HL-60 (cell line): Measurements from ENCODE around the gene HHIPL2.
A peak's percentile ranks its signal among the peaks of the same experiment; 100 is the strongest.

Experiments used
- DNase-seq, 2 experiments: peaks; one replicate each; pipeline ENCODE4 v3.0.0-alpha.2; 2010 to 2020; ENCODE audit warnings: low read depth in 1 of 2, low spot score in 1 of 2
- H3K27ac ChIP-seq: fragments of 250-450 bp; sonication (Bioruptor Pico); replicated peaks from 2 replicates; pipeline ENCODE4 v1.5.1; 2020; ENCODE audit warnings: mild to moderate bottlenecking, moderate library complexity
- H3K27me3 ChIP-seq: fragments of 250-450 bp; sonication (Bioruptor Pico); 2 replicates; pipeline ENCODE4 v1.5.1; 2021; ENCODE audit warnings: mild to moderate bottlenecking, moderate library complexity; ENCODE audit not compliant: insufficient read depth, poor library complexity, severe bottlenecking
- H3K4me3 ChIP-seq: replicated peaks from 2 replicates; pipeline ENCODE4 v1.5.1; 2011; ENCODE audit warnings: mild to moderate bottlenecking, control low read depth, low read length; ENCODE audit not compliant: insufficient read depth
- CTCF ChIP-seq: IDR thresholded peaks from one replicate; pipeline ENCODE4 v1.5.1; 2011; ENCODE audit warnings: low read length, control low read depth, inconsistent platforms; ENCODE audit not compliant: insufficient read depth
- GABPA ChIP-seq: IDR thresholded peaks from 2 replicates; pipeline ENCODE4 v1.6.1; 2012; ENCODE audit warnings: low read depth
- POLR2AphosphoS5 ChIP-seq: IDR thresholded peaks from 2 replicates; pipeline ENCODE4 v1.6.1; 2012; ENCODE audit warnings: low read depth
- REST ChIP-seq: IDR thresholded peaks from 2 replicates; pipeline ENCODE4 v1.6.1; 2012; ENCODE audit warnings: low read depth; ENCODE audit not compliant: insufficient replicate concordance
- SPI1 ChIP-seq: IDR thresholded peaks from 2 replicates; pipeline ENCODE4 v1.6.1; 2012; ENCODE audit warnings: low read depth, mild to moderate bottlenecking, borderline replicate concordance

Gene HHIPL2

GRCh38 chr1:222589462-222590302 is 41.8 kb upstream of the HHIPL2 start, which contains the start of gene TAF1A:
TSS of gene TAF1A (minus strand) at chr1:222589933.
- TF ChIP-seq CTCF: no peak
- no peak for TF ChIP-seq REST
- TF ChIP-seq GABPA: peak; percentile 85
- TF ChIP-seq POLR2AphosphoS5: peak; percentile 55; the same call in 1 of the 2 replicates
- TF ChIP-seq SPI1: no peak

GRCh38 chr1:222588135-222588534 is 40.2 kb upstream of the HHIPL2 start:
- H3K27ac ChIP-seq: no peak overlapping the region
- no peak overlapping the region for H3K4me3 ChIP-seq
- no peaks in the 10 kb centered on the region for H3K27me3 ChIP-seq
- no peak for DNase-seq
- no peak for TF ChIP-seq POLR2AphosphoS5
- TF ChIP-seq SPI1: no peak
- no peak for TF ChIP-seq CTCF
- TF ChIP-seq REST: no peak
- no peak for TF ChIP-seq GABPA

More at GRCh38 chr1:222589462-222590302, 41.8 kb upstream of the HHIPL2 start, which contains the start of gene TAF1A:
- peak; percentile 67 to 86 for DNase-seq
- Histone ChIP-seq H3K4me3 (peak within 1 kb of the TSS; percentile 67), H3K27me3 (no peaks in the 10 kb centered on the region), H3K27ac (peak within 1 kb of the TSS; percentile 77)

- no peak for DNase-seq
- Histone ChIP-seq H3K4me3 (no peak overlapping the region), H3K27ac (no peak overlapping the region), H3K27me3 (no peaks in the 10 kb centered on the region)
- TF ChIP-seq POLR2AphosphoS5: no peak
- no peak for TF ChIP-seq REST
- no peak for TF ChIP-seq SPI1
Measured at GRCh38 chr1:222586842-222587241, 38.9 kb upstream of the HHIPL2 start.
